Lower lobe of right lung (tissue), 2 donors: ENCODE measurements around the gene NXPH1. TPM values are rescaled to one million over a fixed set of nuclear protein-coding genes. Genes with fewer than 3 reads are reported as not detected.

Source experiments
- ATAC-seq, 2 donors: fragments of 200-7000 bp; cut with Tn5 transposase; one replicate each; pipeline ENCODE4 v1.9.1; 2020 to 2022; ENCODE audit warnings: mild to moderate bottlenecking in 2 of 2, moderate library complexity in 2 of 2
- DNase-seq: peaks from one replicate; pipeline ENCODE4 v3.0.0-alpha.2; 2020
- H3K27ac ChIP-seq: fragments of 200-600 bp; one replicate; pipeline ENCODE4 v1.8.0; 2022
- H3K27me3 ChIP-seq: fragments of 200-600 bp; one replicate; pipeline ENCODE4 v1.8.0; 2022; ENCODE audit warnings: low read depth
- H3K36me3 ChIP-seq: fragments of 200-600 bp; one replicate; pipeline ENCODE4 v1.8.0; 2022; ENCODE audit warnings: mild to moderate bottlenecking
- H3K4me1 ChIP-seq: fragments of 200-600 bp; one replicate; pipeline ENCODE4 v1.8.0; 2022
- H3K4me3 ChIP-seq: fragments of 200-600 bp; one replicate; pipeline ENCODE4 v1.8.0; 2022; ENCODE audit warnings: mild to moderate bottlenecking
- H3K9me3 ChIP-seq: fragments of 200-600 bp; one replicate; pipeline ENCODE4 v1.8.0; 2022
- CTCF ChIP-seq: fragments of 200-600 bp; IDR thresholded peaks from one replicate; pipeline ENCODE4 v1.8.0; 2022; ENCODE audit warnings: antibody characterized with exemption, mild to moderate bottlenecking
- intact Hi-C: fragments of 100-400 bp; cut with DNase I; formaldehyde crosslinking; loops from one replicate; pipeline ENCODE4 v1.11.0; 2022
- total RNA-seq: library from RNA; stranded (reverse); fragmentation: NEBNext Ultra II Directional; extraction: Animal tissue kit (Norgen Biotek cat#: 25700); gene quantifications from one replicate; pipeline ENCODE4 v1.2.1, GENCODE V29; 2021
- donor health status: DM: no; HTN: yes; CAD: no; lungs with severe emphysema.

NXPH1 gene
- total RNA-seq, 1 donor from 2014 or later = not detected

DNA sequence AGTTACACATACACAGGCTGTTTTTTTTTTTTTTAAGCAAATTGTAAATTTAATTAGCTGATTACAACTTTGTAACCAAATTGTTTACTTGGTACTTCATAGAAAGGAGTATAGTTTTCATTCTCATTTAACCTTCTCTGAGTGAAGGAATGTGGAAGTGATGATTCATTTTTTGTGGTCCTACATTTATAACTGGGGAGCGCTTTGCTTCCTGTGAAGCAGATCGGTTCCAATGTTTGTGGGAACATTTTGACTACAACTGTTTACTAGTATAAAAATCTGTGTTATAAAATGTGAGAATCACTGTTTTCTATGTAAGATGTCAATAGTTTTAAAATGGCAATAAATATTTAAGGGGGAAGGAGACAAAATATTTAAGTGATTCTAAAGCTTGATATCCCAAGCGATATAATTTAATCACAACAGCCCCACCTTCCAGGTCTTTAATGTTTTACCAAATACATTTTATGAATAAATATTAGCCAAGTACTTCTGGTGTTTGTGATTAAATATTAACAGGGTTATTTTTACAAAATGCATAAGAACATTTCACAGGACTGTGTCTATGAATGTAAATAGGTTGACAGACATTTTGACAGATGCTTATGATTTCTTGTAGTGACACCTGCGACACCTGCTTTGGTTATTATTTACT, 57.1 kb downstream of the NXPH1 start:
- ATAC-seq (no peak), DNase-seq (no peak)
- Histone ChIP-seq H3K36me3 (no peaks in the 10 kb centered on the region), H3K9me3 (no peaks in the 10 kb centered on the region), H3K27ac (no peak overlapping the region), H3K27me3 (no peaks in the 10 kb centered on the region), H3K4me1 (no peaks in the 10 kb centered on the region), H3K4me3 (no peak overlapping the region)
- intact Hi-C loops = no loop called here
- TF ChIP-seq CTCF = no peak

GRCh38 chr7:8491106-8491505, 57.7 kb downstream of the NXPH1 start:
- no peaks in the 10 kb centered on the region for H3K36me3 ChIP-seq
- H3K4me1 ChIP-seq = no peaks in the 10 kb centered on the region
- TF ChIP-seq CTCF = no peak
- no peaks in the 10 kb centered on the region for H3K9me3 ChIP-seq
- H3K27ac ChIP-seq = no peak overlapping the region
- ATAC-seq (no peak), DNase-seq (no peak)
- intact Hi-C loops = no loop called here
- no peaks in the 10 kb centered on the region for H3K27me3 ChIP-seq
- H3K4me3 ChIP-seq = no peak overlapping the region

DNA sequence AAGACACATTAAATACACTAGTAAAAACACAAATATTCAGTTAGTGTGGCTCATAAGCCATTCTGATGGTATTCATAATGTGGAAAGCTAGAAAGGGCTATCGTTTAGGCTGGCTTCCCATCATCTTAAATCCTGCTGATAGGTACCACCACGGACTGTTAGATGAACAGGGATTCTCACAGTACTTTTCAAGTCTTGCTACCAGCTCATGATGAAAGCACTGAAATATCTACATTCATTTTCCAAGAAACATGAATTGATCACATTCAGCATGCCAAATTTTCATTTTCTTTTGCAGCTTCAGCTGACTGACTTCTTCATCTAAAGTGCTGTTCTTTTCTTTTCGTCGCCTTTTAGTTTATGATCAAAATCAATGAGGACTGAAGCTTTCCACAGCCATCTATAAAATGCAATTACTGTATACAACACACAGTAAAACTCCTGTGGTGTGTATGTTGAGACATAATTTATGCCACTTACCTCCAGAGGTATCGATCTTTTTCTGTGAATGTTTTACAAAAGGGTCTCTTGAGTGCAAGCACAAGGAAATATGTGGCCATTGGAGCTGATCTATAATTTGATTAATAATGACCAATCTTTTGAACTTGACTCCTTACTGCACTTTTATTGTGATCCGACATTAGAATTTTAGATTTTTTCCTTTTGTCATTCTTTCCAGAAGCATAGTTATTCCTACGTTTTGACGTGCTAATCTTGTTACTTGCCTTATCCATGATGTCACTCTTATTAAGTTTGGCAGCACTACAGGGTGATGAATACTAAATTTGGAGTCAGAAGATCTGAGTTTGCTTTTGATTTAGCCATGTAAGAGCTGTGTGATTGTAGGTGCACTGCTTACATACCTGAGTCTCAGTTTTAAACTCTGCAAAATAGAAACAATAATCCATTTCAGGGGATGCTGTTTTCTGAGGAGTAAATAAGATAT, 58.4 kb downstream of the NXPH1 start:
- Histone ChIP-seq H3K27ac (no peak overlapping the region), H3K4me1 (no peaks in the 10 kb centered on the region), H3K27me3 (no peaks in the 10 kb centered on the region), H3K4me3 (no peak overlapping the region), H3K36me3 (no peaks in the 10 kb centered on the region), H3K9me3 (no peaks in the 10 kb centered on the region)
- TF ChIP-seq CTCF = no peak
- ATAC-seq = no peak
- intact Hi-C loops = no loop called here
- DNase-seq = no peak

DNA sequence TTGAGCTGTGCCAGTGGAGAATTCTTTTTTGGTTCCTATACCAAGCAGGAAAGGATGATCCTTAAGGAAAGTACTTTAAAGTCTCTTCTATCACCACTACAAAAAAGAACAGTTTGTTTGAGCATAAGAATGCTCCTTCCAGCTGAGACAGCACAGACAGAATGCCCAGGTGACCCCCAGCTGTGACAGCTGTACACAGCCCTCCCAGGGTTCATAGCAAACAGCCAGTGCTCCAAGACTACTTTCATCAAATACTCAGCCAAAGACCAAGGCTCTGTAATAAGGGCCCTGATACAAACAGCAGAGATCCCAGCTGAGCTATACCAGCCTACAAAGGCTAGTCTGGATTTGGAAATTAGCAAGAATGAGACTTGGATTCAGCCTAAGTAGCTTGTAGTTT, 65.7 kb downstream of the NXPH1 start:
- no peak for TF ChIP-seq CTCF
- no peaks in the 10 kb centered on the region for H3K9me3 ChIP-seq
- no peaks in the 10 kb centered on the region for H3K27me3 ChIP-seq
- H3K4me3 ChIP-seq = no peak overlapping the region
- no peaks in the 10 kb centered on the region for H3K4me1 ChIP-seq
- DNase-seq = no peak
- H3K36me3 ChIP-seq = no peaks in the 10 kb centered on the region
- intact Hi-C loops = no loop called here
- H3K27ac ChIP-seq = no peak overlapping the region
- ATAC-seq = no peak

DNA sequence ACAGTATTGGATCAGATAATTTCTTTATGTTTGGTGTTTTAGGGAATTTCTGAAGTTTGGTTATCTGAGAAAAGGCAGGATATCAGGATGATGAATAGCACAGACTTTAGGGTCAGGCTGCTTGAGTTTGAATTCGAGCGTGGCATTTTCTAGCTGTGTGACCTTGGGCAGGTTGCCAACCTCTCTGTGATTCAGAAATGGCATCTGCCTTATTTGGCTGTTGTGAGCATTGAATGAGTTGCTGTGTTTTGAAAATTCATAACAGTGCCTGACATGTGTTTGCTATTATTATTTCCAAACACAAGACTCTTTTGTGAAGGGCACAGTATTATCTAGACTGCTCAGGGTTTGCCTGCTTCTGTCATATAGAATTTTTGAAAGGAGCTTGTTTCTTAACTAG, 66.9 kb downstream of the NXPH1 start:
- no peak for TF ChIP-seq CTCF
- intact Hi-C loops = no loop called here
- no peak for ATAC-seq

More for the DNA sequence above, 66.9 kb downstream of the NXPH1 start:
- Histone ChIP-seq H3K27ac (no peak overlapping the region), H3K4me1 (no peaks in the 10 kb centered on the region), H3K4me3 (no peak overlapping the region), H3K9me3 (no peaks in the 10 kb centered on the region), H3K27me3 (no peaks in the 10 kb centered on the region), H3K36me3 (no peaks in the 10 kb centered on the region)
- no peak for DNase-seq
